ENCODE measurements around the gene C2orf66.
A peak's percentile ranks its signal among the peaks of the same experiment; 100 is the strongest.

Gene C2orf66

GRCh38 chr2:196809260-196809659 is at the start of gene C2orf66:
Gene C2orf66 (minus strand): TSS chr2:196809355. CDS start chr2:196809336, 19 bp downstream.
- no peak for DNase-seq

GRCh38 chr2:196854629-196855028 is 45.5 kb upstream of the C2orf66 start:
- no peak for DNase-seq

GRCh38 chr2:196853301-196854087 is 44.3 kb upstream of the C2orf66 start:
- DNase-seq = no peak

GRCh38 chr2:196851088-196851487 is 41.9 kb upstream of the C2orf66 start:
- no peak for DNase-seq

GRCh38 chr2:196849895-196850294 is 40.7 kb upstream of the C2orf66 start:
- peak; percentile 36 for DNase-seq

- no peak for DNase-seq
These were observed 37.1 kb upstream of the C2orf66 start for GRCh38 chr2:196846295-196846694.

DNA sequence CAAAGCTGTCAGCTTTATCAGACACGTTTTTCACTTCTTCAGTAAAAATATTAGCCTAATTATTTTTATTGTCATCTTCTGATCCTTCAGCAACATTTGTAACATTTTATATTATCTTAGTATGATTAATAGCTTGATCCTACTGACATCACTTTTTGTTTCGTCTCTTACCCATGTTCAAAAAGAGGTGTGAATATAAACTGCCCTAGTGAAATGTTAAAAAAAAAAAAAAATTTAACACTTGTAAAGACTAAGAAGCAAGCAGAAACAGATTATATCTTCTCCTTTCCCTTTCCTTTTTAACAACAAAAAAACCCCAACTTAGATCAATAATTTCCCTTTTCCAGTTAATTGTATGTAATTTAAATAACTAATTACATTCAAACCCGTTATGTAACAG is 36.2 kb upstream of the C2orf66 start:
- DNase-seq = no peak

- no peak for DNase-seq
These were observed 31.0 kb upstream of the C2orf66 start for GRCh38 chr2:196840171-196840570.

- DNase-seq = no peak
These were observed 30.4 kb upstream of the C2orf66 start for GRCh38 chr2:196839574-196839973.

- DNase-seq = no peak
These were observed 27.3 kb upstream of the C2orf66 start for GRCh38 chr2:196836440-196836839.

- DNase-seq = no peak
These were observed 21.5 kb upstream of the C2orf66 start for GRCh38 chr2:196830701-196831100.

DNA sequence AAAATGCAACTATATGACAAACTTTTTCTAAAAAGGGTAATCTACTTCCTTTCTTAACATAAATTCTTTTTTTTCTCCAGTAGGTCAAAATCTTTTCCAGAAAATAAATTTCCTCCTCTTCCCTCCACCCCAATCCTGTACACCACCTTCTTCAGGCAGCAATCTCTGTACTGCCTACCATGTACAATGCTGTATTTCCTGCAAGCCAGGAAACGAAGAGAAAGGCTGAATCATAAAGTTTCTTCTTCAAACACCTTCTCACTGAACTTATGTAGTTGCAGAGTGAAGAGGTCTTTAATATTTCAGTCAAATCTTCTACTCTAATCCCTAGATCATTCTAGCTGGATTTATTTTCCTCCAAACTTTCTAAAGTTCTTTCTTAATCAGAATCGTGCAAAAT is 18.2 kb upstream of the C2orf66 start:
- no peak for DNase-seq

DNA sequence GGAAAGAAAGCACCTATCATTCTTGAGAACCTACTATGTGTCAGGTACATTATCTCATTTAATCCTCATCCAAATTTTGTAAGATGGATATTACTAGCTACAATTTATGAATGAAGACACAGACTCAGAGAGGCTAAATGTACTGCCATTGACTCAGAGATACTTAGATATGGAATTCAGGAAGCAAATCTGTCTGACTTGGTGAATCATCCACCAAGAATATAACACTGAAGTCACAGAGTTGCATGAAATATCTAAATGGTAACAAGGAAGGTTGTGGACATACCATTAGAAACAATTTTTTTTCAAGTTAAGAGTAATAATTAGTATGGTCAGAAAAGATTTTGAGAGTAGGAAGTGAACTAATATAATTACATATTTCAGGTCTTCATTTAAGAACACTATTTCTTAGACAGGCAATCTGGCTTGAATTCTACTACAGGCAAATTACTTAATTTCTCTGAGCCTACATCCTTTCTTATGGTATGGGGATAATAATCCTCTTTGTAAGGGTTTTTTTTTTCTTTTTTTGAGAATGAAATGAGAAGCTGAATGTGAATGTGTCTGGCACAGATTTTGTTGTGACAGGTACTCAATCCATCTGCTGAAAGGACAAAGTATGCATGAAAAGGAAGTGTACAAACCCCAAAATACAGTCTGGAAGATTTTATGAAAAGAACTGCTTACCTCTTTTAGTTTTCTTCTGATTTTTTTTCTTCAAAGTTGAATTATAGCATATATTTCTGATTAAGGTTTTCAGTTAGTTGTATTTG is 14.8 kb upstream of the C2orf66 start:
- peak; percentile 83 for DNase-seq

GRCh38 chr2:196821195-196821594 is 12.0 kb upstream of the C2orf66 start:
- peak; percentile 34 for DNase-seq

DNA sequence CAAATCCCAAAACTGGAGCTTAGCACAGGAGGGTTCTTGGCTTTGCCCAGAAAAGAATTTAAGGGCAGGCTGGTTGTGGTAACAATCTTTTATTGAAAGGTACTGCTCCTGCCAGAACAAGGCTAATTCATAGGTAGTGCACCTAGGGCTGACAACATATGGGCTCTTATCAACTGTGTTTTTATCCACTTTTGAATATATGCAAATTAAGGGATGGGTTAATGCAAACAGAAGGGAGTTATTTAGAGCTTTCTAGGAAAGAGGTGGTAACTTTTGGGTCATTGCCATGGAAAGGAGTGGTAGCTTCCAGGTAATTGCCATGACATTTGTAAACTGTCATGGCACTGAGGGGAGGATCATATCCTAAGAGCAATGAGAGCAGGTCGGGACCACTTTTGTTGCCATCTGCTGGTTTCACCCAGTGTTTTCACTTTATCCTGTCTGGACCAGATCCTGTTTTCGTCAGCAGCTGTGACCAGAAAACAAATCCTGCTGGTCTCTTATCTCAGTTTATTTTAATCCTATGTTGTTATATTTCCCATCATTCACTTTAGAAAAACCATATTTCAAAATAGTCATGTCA is 981 bp downstream of the C2orf66 start:
- no peak for DNase-seq

DNA sequence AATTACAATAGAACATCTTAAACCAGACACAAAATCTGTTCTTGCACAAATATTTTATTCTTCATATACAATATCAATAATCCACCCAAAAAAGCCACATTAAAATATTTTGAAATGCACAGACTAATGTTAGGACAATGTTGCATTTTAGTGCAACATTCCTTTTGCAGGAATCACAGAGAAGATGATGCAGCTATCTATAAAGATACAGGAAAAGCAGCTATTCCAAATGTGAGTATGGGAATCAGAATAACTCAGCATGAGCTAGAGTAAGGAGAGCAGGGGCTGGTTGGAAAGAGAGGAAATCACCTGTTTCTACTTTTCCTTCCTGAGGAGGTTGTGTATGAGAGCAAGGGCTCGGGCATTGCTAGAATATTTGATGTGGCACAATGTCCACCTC is 4.8 kb downstream of the C2orf66 start:
- DNase-seq = peak; percentile 31

DNA sequence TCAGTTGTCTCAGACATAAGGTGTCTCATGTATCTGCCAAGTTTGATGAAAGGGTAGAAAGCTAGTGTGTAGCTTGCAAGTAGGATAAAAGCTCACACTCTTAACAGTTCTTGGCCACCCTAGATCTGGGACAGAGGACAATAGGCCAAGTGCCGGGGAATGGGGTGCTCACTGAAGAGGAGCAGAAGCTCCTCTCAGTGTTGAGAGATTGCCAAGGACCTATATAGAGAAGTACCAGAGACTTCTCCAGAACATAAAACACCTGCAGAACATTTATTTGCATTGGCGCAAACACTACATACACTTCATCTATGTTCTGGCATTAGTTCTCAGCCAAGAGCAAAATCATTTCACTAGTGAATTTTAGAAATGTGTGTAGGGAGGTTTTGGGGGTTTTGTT is 6.8 kb downstream of the C2orf66 start:
- DNase-seq = no peak

DNA sequence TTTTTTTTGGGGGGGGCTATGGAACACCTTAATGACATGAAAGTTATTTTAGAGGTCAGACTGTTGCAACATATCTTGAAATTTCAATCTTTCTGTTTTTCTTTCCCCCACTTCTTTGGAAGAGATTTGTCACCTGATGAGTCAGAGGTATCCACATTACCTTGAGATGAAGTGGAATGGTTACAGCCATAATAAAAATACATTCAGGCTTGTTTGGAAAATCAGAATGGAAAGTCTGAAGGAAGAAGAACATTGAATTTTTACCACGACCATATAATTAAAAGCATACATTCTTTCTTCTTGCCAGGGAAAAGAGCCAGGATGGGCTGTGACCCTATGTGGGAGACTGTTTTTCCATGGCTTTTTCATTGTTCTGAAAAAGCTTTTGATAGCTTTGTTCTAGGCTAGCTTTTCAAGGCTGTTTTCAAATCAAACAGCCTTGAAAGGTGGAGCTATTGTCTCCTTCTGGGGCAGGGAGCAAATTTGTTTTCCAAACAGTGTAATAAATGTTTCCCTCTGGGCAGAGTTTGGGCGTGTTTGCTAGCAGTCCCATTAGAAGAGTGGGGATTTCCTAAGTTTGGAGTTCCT is 7.4 kb downstream of the C2orf66 start:
- peak; percentile 71 for DNase-seq

DNA sequence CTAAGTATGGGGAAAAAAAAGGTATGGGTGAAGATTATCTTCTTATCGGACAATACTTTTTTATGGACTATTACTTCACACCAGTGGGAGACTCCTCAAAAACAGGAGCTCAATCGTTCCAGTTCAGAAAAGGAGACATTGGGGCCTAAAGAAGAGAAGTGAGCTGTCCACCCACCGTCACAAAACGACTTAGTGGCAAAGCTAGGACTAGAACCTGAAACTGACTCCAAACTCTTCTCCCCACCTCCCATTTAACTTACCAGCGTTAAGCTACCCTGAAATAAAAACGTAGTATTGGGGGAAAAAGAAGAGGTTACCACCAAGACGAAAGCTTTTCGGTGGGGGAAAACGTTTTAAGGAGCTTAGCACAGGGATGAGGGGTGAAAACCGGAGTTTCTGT is 10.2 kb downstream of the C2orf66 start:
- no peak for DNase-seq

DNA sequence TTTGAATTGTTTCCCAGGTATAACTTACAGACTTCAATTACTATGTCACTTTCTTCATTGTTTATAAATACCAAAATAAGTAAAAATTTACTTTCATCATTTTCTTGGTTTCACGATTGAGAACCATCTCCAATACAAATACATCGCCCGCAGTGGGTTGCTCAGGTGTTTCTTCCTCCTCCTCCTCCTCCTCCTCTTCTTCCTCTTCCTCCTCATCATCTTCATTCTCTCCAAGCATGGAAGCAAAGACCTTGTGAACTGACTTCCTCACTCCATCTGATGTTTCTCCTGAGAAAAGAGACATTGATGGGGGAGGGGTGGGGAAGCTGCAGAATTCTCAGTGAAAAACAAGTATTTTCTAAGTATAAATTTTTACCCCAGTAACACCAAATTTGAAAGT is 16.3 kb downstream of the C2orf66 start:
- DNase-seq = no peak

GRCh38 chr2:196783431-196784094 is 25.6 kb downstream of the C2orf66 start:
- peak; percentile 41 for DNase-seq

DNA sequence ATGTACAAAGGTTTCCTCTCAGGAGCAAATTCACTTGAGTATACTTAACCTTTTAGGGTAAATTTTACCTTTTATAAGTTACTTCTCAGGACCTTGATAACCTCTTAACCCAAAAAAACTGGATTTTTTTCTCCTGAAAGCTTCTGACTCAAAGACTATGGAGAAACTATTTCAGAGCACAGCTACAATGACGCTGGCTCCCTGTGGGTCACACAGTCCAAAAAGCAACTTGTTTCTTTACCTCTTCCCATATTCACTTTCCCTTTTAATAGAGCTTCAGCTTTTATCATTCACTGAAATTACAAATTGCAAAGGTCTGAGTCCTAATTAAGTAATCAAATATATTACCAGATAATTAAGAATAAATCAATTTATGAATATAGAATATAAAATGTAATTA is 42.1 kb downstream of the C2orf66 start:
- DNase-seq = no peak

DNA sequence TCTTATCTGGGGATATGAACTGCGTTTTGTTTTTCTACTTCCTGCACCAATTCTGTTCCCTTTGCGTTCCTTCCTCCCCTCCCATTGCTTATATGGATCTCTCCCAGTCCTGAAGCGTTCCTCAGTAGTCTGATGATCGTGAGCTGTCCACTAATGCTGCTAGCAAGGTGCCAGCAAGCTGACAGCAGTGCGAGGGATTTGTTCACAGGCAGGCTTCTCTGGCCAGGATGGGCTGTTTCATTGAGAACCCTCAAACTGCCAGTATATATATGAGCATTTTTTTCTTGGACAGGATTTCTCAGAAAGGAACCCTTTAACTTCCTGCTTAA is 49.8 kb downstream of the C2orf66 start:
- DNase-seq = no peak

Data from fibroblast of upper back skin (primary cell).